Thoracic aorta (tissue), 2 donors: ENCODE results near the gene ITPRID2. TPM values are rescaled to one million over a fixed set of nuclear protein-coding genes. Genes with fewer than 3 reads are reported as not detected.
"Not testable (repeated sequence)": the region's sequence is repeated elsewhere in the genome, so short reads cannot be mapped to it uniquely, and the experiment has no call there.

ENCODE experiments used
- ATAC-seq: fragments of 150-250 bp; one replicate; pipeline ENCODE4 v1.8.0; 2017; ENCODE audit warnings: low read depth; ENCODE audit not compliant: insufficient number of reproducible peaks, low FRiP score
- DNase-seq: peaks from one replicate; pipeline ENCODE4 v3.0.0-alpha.2; 2020; ENCODE audit warnings: low spot score
- H3K27ac ChIP-seq, 2 donors: fragments of 200-600 bp; sonication (generic); 1 replicate in 1 of 2; 2 replicates in 1 of 2; pipeline ENCODE4 v1.5.1; 2016; ENCODE audit warnings: mild to moderate bottlenecking in 2 of 2, moderate library complexity in 2 of 2
- H3K27me3 ChIP-seq: fragments of 200-600 bp; sonication (generic); replicated peaks from 2 replicates; pipeline ENCODE4 v1.6.0; 2016; ENCODE audit warnings: mild to moderate bottlenecking; ENCODE audit not compliant: insufficient read depth
- H3K36me3 ChIP-seq: fragments of 200-600 bp; sonication (generic); one replicate; pipeline ENCODE4 v1.5.1; 2016
- H3K4me1 ChIP-seq, 2 donors: fragments of 200-600 bp; sonication (generic); 1 replicate in 1 of 2; 2 replicates in 1 of 2; pipeline versions ENCODE4 v1.5.1 to v1.6.0; 2016; ENCODE audit warnings: low read depth in 2 of 2, mild to moderate bottlenecking in 1 of 2; ENCODE audit not compliant: control insufficient read depth in 1 of 2
- H3K4me3 ChIP-seq: fragments of 200-600 bp; sonication (generic); 2 replicates; pipeline ENCODE4 v1.5.1; 2016; ENCODE audit warnings: mild to moderate bottlenecking
- H3K9me3 ChIP-seq: fragments of 200-600 bp; sonication (generic); 2 replicates; pipeline ENCODE4 v1.5.1; 2016
- total RNA-seq, 2 donors: library from RNA; depleted of rRNA; stranded (reverse); fragments of >200 nt; gene quantifications; one replicate each; pipeline versions ENCODE4 v1.1.0 to v1.2.3, GENCODE V29; 2016
- TF ChIP-seq, protein P1 (sequence below): fragments of 200-600 bp; sonication (generic); IDR thresholded peaks from one replicate; pipeline ENCODE4 v1.5.1; 2019; ENCODE audit warnings: antibody characterized with exemption

Gene ITPRID2
- total RNA-seq, 2 donors from 2014 or later = 102 to 121 TPM

DNA sequence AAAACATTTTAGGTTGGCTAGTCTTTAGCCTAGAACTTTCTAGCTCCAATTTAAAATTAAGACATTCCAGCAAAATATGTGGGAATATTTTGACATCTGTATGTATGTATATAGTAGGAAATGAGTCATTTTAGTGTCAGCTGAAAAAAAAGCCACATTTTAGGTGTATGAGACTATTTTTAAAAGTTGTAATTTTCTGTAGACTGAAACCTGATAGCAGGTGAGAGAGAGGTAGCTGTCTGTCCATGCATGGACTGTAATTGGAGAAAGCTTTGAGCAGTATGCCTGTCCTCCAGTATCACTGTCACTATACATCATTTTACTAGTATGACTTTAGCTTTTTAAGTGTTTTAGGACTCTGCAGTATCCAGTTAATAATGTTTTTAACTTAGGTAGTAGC is 68.0 kb downstream of the ITPRID2 start:
- Histone ChIP-seq H3K27ac (no peak overlapping the region), H3K27me3 (no peaks in the 10 kb centered on the region), H3K4me3 (no peak overlapping the region), H3K4me1 (peaks cover 0 to 4% of the 10 kb centered on the region in 2 donors), H3K36me3 (no peaks in the 10 kb centered on the region), H3K9me3 (no peaks in the 10 kb centered on the region)
- DNase-seq = no peak
- ATAC-seq = no peak
- TF ChIP-seq, protein P1, sequence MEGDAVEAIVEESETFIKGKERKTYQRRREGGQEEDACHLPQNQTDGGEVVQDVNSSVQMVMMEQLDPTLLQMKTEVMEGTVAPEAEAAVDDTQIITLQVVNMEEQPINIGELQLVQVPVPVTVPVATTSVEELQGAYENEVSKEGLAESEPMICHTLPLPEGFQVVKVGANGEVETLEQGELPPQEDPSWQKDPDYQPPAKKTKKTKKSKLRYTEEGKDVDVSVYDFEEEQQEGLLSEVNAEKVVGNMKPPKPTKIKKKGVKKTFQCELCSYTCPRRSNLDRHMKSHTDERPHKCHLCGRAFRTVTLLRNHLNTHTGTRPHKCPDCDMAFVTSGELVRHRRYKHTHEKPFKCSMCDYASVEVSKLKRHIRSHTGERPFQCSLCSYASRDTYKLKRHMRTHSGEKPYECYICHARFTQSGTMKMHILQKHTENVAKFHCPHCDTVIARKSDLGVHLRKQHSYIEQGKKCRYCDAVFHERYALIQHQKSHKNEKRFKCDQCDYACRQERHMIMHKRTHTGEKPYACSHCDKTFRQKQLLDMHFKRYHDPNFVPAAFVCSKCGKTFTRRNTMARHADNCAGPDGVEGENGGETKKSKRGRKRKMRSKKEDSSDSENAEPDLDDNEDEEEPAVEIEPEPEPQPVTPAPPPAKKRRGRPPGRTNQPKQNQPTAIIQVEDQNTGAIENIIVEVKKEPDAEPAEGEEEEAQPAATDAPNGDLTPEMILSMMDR = no peak

DNA sequence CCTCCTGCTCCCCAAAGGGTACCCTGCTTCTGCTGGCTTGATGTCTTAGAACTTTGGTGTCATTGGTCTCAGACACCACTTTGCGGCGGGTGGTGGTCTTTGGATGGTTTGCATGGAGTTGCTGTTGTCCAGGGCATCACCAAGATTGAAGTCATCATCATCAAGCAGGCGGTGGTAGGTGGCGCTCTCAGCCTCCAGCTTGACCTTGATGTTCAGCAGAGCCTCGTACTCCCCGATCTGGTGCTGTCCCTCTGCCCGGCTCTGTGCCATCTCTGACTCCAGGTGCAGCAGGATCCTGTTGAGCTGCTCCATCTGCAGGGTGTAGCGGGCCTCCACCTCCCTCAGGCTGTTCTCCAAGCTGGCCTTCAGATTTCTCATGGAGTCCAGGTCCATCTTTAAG is 69.6 kb downstream of the ITPRID2 start:
- not testable (repeated sequence) for H3K27ac ChIP-seq, H3K9me3 ChIP-seq, ATAC-seq, DNase-seq, H3K4me1 ChIP-seq, H3K36me3 ChIP-seq, H3K4me3 ChIP-seq, H3K27me3 ChIP-seq

DNA sequence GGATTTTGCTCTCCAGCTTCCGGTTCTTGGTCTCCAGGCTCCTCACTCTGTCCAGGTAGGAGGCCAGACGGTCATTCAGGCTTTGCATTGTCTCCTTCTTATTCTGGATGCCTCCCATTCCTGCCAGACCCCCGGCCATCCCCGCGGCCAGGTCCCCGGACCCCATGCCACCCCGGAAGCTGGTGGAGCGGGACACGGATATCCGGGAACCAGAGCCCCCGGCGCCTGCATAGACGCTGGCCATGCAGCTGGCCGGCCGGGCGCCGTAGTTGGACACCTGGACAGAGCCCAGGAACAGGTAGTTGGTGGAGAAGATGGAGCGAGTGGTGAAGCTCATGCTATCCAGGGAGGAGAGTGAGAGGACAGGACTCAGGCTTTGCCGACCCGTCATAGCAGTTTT is 70.6 kb downstream of the ITPRID2 start:
- TF ChIP-seq, protein P1 = no peak
- no peaks in the 10 kb centered on the region for H3K4me1 ChIP-seq
- DNase-seq = no peak
- H3K27me3 ChIP-seq = no peaks in the 10 kb centered on the region
- no peak for ATAC-seq
- no peak overlapping the region for H3K27ac ChIP-seq
- no peak overlapping the region for H3K4me3 ChIP-seq
- no peaks in the 10 kb centered on the region for H3K9me3 ChIP-seq
- H3K36me3 ChIP-seq = no peaks in the 10 kb centered on the region

- Histone ChIP-seq H3K4me1 (no peaks in the 10 kb centered on the region), H3K36me3 (no peaks in the 10 kb centered on the region), H3K27ac (no peak overlapping the region), H3K4me3 (no peak overlapping the region), H3K27me3 (no peaks in the 10 kb centered on the region), H3K9me3 (no peaks in the 10 kb centered on the region)
- DNase-seq (no peak), ATAC-seq (no peak)
- TF ChIP-seq, protein P1 = no peak
These were observed 78.7 kb downstream of the ITPRID2 start for GRCh38 chr2:181970160-181970794.

DNA sequence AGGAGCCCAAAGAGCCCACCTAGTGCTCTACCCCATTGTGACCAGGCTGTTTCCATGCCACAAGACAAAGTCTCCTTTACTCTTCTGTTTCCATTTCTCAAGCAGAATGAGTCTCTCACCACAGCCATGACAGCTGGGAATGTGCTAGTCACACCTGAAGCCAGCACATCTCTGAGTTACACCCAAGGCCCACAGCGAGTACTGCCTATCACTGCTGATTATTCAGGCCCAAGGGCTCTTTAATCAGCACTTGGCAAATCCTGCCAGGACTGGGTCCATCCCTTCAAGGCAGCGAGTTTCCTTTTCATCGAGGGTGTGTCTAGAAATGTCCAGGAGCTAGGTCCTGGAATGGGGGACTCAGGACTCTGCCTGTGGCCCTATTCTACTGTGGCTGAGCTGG is 79.5 kb downstream of the ITPRID2 start:
- ATAC-seq (no peak), DNase-seq (no peak)
- Histone ChIP-seq H3K4me3 (no peak overlapping the region), H3K9me3 (no peaks in the 10 kb centered on the region), H3K27me3 (no peaks in the 10 kb centered on the region), H3K4me1 (no peaks in the 10 kb centered on the region), H3K27ac (no peak overlapping the region), H3K36me3 (no peaks in the 10 kb centered on the region)
- TF ChIP-seq, protein P1 = no peak
